HG02610 (cell line): ENCODE measurements around the gene CPA5.
A peak's percentile ranks its signal among the peaks of the same experiment; 100 is the strongest.

Source experiments
- ATAC-seq: cut with Tn5 transposase; IDR thresholded peaks from one replicate; pipeline ENCODE4 v1.9.1; 2021; ENCODE audit warnings: mild to moderate bottlenecking, moderate library complexity; ENCODE audit not compliant: unreplicated experiment

Gene CPA5

GRCh38 chr7:130393841-130394411 lies 49.3 kb downstream of the CPA5 start:
- no peak for ATAC-seq

- peak; percentile 50 for ATAC-seq
Observed at GRCh38 chr7:130394421-130395195, 50.0 kb downstream of the CPA5 start.

GRCh38 chr7:130395421-130395820 lies 50.8 kb downstream of the CPA5 start:
- ATAC-seq = no peak

GRCh38 chr7:130396109-130396508 lies 51.5 kb downstream of the CPA5 start:
- no peak for ATAC-seq

GRCh38 chr7:130397051-130397757 lies 52.6 kb downstream of the CPA5 start:
- ATAC-seq = no peak

- ATAC-seq = no peak
Observed at GRCh38 chr7:130397758-130398073, 53.1 kb downstream of the CPA5 start.

- no peak for ATAC-seq
Observed at GRCh38 chr7:130398526-130399090, 54.0 kb downstream of the CPA5 start.

- ATAC-seq = no peak
Observed at GRCh38 chr7:130400120-130400572, 55.5 kb downstream of the CPA5 start.

- no peak for ATAC-seq
Observed at GRCh38 chr7:130401101-130401500, 56.5 kb downstream of the CPA5 start.

- no peak for ATAC-seq
Observed at GRCh38 chr7:130401578-130401977, 57.0 kb downstream of the CPA5 start.

- no peak for ATAC-seq
Observed at GRCh38 chr7:130405003-130405402, 60.4 kb downstream of the CPA5 start.

GRCh38 chr7:130409067-130409711 lies 64.6 kb downstream of the CPA5 start:
- ATAC-seq = no peak

- ATAC-seq = no peak
Observed at GRCh38 chr7:130409712-130410072, 65.1 kb downstream of the CPA5 start.

- ATAC-seq = no peak
Observed at GRCh38 chr7:130410868-130411541, 66.4 kb downstream of the CPA5 start.

- no peak for ATAC-seq
Observed at GRCh38 chr7:130413201-130413600, 68.6 kb downstream of the CPA5 start.

- no peak for ATAC-seq
Observed at GRCh38 chr7:130415006-130415405, 70.4 kb downstream of the CPA5 start.

GRCh38 chr7:130417213-130417612 lies 72.6 kb downstream of the CPA5 start:
- ATAC-seq = no peak

GRCh38 chr7:130418306-130418705 lies 73.7 kb downstream of the CPA5 start:
- ATAC-seq = no peak
